HepG2 (cell line): ENCODE data around the gene GMCL2. TPM values are rescaled to one million over a fixed set of nuclear protein-coding genes. Genes with fewer than 3 reads are reported as not detected.
A peak's percentile ranks its signal among the peaks of the same experiment; 100 is the strongest.

Experiments used
- ATAC-seq: fragments of 200-7000 bp; cut with Tn5 transposase; 3 replicates; pipeline ENCODE4 v1.9.1; 2020; ENCODE audit warnings: mild to moderate bottlenecking, moderate library complexity
- BruUV-seq: library from RNA; stranded (reverse); fragments of 400-500 nt; replicated peaks from 2 replicates; lab custom pipeline; 2021; lab: Mats Ljungman, UMichigan
- CTCF ChIA-PET: fragments of 300-600 bp; formaldehyde crosslinking; extraction: SDS; loops from one replicate; lab custom pipeline; 2021; ENCODE audit warnings: low total read pairs, inconsistent platforms, low intra/inter-chr PET ratio; lab: Yijun Ruan, JAX
- POLR2A ChIA-PET: fragments of 350-600 bp; sonication (Branson Sonifier 250); formaldehyde crosslinking; loops from one replicate; lab custom pipeline; 2020; ENCODE audit warnings: antibody characterized with exemption, inconsistent platforms; lab: Yijun Ruan, JAX
- DNase-seq: peaks from one replicate; pipeline ENCODE4 v3.0.0-alpha.2; 2015; ENCODE audit warnings: low spot score
- FAIRE-seq: peaks from 3 replicates; lab custom pipeline; 2011; peaks lifted over from hg19 to GRCh38; lab: Jason Lieb, UNC
- H2AFZ ChIP-seq: one replicate; pipeline ENCODE4 v1.6.1; 2011; ENCODE audit warnings: low read length, inconsistent platforms
- H3K27ac ChIP-seq: fragments of 300-600 bp; 3 replicates; pipeline ENCODE4 v1.8.0; 2011; ENCODE audit warnings: mixed run types, mild to moderate bottlenecking, mixed read lengths, low read length, inconsistent platforms; ENCODE audit not compliant: insufficient read depth; ENCODE audit errors: extremely low read length
- H3K27me3 ChIP-seq, 2 experiments: fragments of 200-600 bp in 1 of 2; 2 replicates in 1 of 2; 3 replicates in 1 of 2; pipeline versions ENCODE4 v1.6.0 to v1.8.0; 2011; ENCODE audit warnings: low read length in 2 of 2, mild to moderate bottlenecking in 2 of 2, moderate library complexity in 2 of 2, inconsistent platforms in 1 of 2; ENCODE audit not compliant: insufficient read depth in 2 of 2, control insufficient read depth in 1 of 2
- H3K36me3 ChIP-seq, 2 experiments: fragments of 200-600 bp in 1 of 2; replicated peaks in 1 of 2; 2 replicates in 1 of 2; 3 replicates in 1 of 2; pipeline versions ENCODE4 v1.5.1 to v1.8.0; 2011; ENCODE audit warnings: low read length in 2 of 2, inconsistent platforms in 1 of 2; ENCODE audit not compliant: insufficient read depth in 2 of 2, control insufficient read depth in 1 of 2
- H3K4me1 ChIP-seq: 2 replicates; pipeline ENCODE4 v1.5.1; 2012; ENCODE audit warnings: low read length, inconsistent platforms; ENCODE audit not compliant: insufficient read depth
- H3K4me2 ChIP-seq: 2 replicates; pipeline ENCODE4 v1.6.0; 2011; ENCODE audit warnings: low read depth, low read length, inconsistent platforms
- H3K4me3 ChIP-seq, 3 experiments: fragments of 200-600 bp in 1 of 3; sonication (generic), shearing (Covaris generic) in 1 of 3; replicated peaks in 1 of 3; 2 replicates each; pipeline ENCODE4 v1.5.1; 2011 to 2016; ENCODE audit warnings: low read length in 3 of 3, inconsistent platforms in 2 of 3, low read depth in 2 of 3, mild to moderate bottlenecking in 2 of 3, control low read depth in 1 of 3, mixed read lengths in 1 of 3; ENCODE audit not compliant: insufficient read depth in 1 of 3
- H3K79me2 ChIP-seq: one replicate; pipeline ENCODE4 v1.6.1; 2011; ENCODE audit warnings: low read length, inconsistent platforms; ENCODE audit not compliant: insufficient read depth
- H3K9ac ChIP-seq: 2 replicates; pipeline ENCODE4 v1.6.0; 2011; ENCODE audit warnings: mild to moderate bottlenecking, low read depth, low read length, inconsistent platforms; ENCODE audit not compliant: insufficient read depth
- H3K9me3 ChIP-seq: 2 replicates; pipeline ENCODE4 v1.5.1; 2012; ENCODE audit warnings: mild to moderate bottlenecking, low read length
- H4K20me1 ChIP-seq: 2 replicates; pipeline ENCODE4 v1.6.0; 2011; ENCODE audit warnings: inconsistent platforms, mild to moderate bottlenecking, low read length, moderate library complexity; ENCODE audit not compliant: insufficient read depth
- CCDC6 ChIP-seq: sonication (generic); formaldehyde crosslinking; IDR thresholded peaks from 2 replicates; pipeline ENCODE4 v1.8.1; 2022; ENCODE audit warnings: mild to moderate bottlenecking, missing genetic modification reagents, moderate library complexity
- ETV6 ChIP-seq: sonication (generic); formaldehyde crosslinking; conservative IDR thresholded peaks from 2 replicates; pipeline ENCODE4 v1.4.0; 2020; ENCODE audit warnings: missing genetic modification reagents
- KAT8 ChIP-seq: IDR thresholded peaks from 2 replicates; pipeline ENCODE4 v1.6.1; 2016; ENCODE audit warnings: missing genetic modification reagents, missing compliant biosample characterization
- KDM1A ChIP-seq: IDR thresholded peaks from 2 replicates; pipeline ENCODE4 v1.6.1; 2016; ENCODE audit warnings: missing compliant biosample characterization
- RBM39 ChIP-seq: fragments of 200-400 bp; formaldehyde crosslinking; IDR thresholded peaks from one replicate; pipeline ENCODE4 v1.6.1; 2018; ENCODE audit warnings: antibody characterized with exemption, mild to moderate bottlenecking, low read depth, low read length; ENCODE audit not compliant: poor library complexity, severe bottlenecking
- RFX3 ChIP-seq: IDR thresholded peaks from 2 replicates; pipeline ENCODE4 v1.6.1; 2016; ENCODE audit warnings: missing biosample characterization, missing genetic modification reagents
- SP140L ChIP-seq: sonication (generic); formaldehyde crosslinking; IDR thresholded peaks from 2 replicates; pipeline ENCODE4 v1.4.0; 2020; ENCODE audit warnings: missing genetic modification reagents, borderline replicate concordance
- TBP ChIP-seq: sonication (generic); formaldehyde crosslinking; IDR thresholded peaks from 2 replicates; pipeline ENCODE4 v1.5.0; 2020; ENCODE audit warnings: missing genetic modification reagents
- ZBTB38 ChIP-seq: sonication (generic); formaldehyde crosslinking; IDR thresholded peaks from 2 replicates; pipeline ENCODE4 v1.5.1; 2020; ENCODE audit warnings: mild to moderate bottlenecking, missing genetic modification reagents
- ZNF512 ChIP-seq: sonication (generic); formaldehyde crosslinking; IDR thresholded peaks from 2 replicates; pipeline ENCODE4 v1.4.0; 2020; ENCODE audit warnings: mild to moderate bottlenecking, missing genetic modification reagents
- ZNF564 ChIP-seq: sonication (generic); formaldehyde crosslinking; IDR thresholded peaks from 2 replicates; pipeline ENCODE4 v1.8.1; 2023; ENCODE audit warnings: mild to moderate bottlenecking, missing genetic modification reagents
- WGBS: methylation state at CpG from one replicate; pipeline ENCODE4 v1.1.6; 2017; ENCODE audit warnings: low lambda C conversion rate; 5-methylcytosine and 5-hydroxymethylcytosine counted together
- in situ Hi-C: cut with HindIII; loops from 2 replicates; pipeline ENCODE4 v1.10.0; 2017; ENCODE audit warnings: low pct_unique_long_range_greater_than_20kb; ENCODE audit not compliant: extremely low pct_ligation_motif_present
- intact Hi-C: fragments of 100-400 bp; cut with micrococcal nuclease; formaldehyde crosslinking; loops from one replicate; pipeline ENCODE4 v1.10.0; 2022; ENCODE audit not compliant: unreplicated experiment
- polyA plus RNA-seq, 8 experiments: library from polyadenylated mRNA; depleted of rRNA in 3 of 8; stranded (reverse) in 7 of 8; unstranded in 1 of 8; fragments of >200 nt; fragmentation: Illumina TruSeq in 4 of 8; extraction: Trizol in 4 of 8; gene quantifications; 2 replicates each; pipeline versions ENCODE4 v1.2.1 to v1.2.3, GENCODE V29; 2011 to 2016; ENCODE audit warnings: low read depth in 4 of 8, missing spikeins in 1 of 8, mixed read lengths in 1 of 8; ENCODE audit not compliant: insufficient read depth in 1 of 8
- total RNA-seq, 5 experiments: library from RNA; depleted of rRNA; stranded (reverse); fragments of >200 nt; fragmentation: Illumina TruSeq; extraction: Trizol; gene quantifications; 2 replicates each; pipeline ENCODE4 v1.2.3, GENCODE V29; 2016; ENCODE audit warnings: low read depth in 1 of 5

Gene GMCL2
- total and polyA plus RNA-seq, 2 of the 13 experiments (the other 11 are each of a cell fraction or from before 2014, with no cell fraction given) = 0.03 TPM; not detected in 1

GRCh38 chr5:178192787-178193186 is 5.6 kb upstream of the GMCL2 start:
- Histone ChIP-seq H3K27me3 (peaks cover 0 to 22% of the 10 kb centered on the region in 2 experiments; a peak in 3 of 5 replicates), H3K36me3 (no peaks in the 10 kb centered on the region), H3K79me2 (no peaks in the 10 kb centered on the region), H3K9ac (no peak overlapping the region), H3K4me2 (no peak overlapping the region), H4K20me1 (no peaks in the 10 kb centered on the region), H3K4me3 (no peak overlapping the region), H3K4me1 (peaks cover 12% of the 10 kb centered on the region), H3K27ac (no peak overlapping the region), H2AFZ (no peak overlapping the region), H3K9me3 (no peaks in the 10 kb centered on the region)
- FAIRE-seq (no peak), DNase-seq (no peak), ATAC-seq (no peak)
- intact Hi-C loops (no loop called here), in situ Hi-C loops (no loop called here)
- POLR2A ChIA-PET = no interaction called here
- CTCF ChIA-PET = no interaction called here
- no TSS peak for BruUV-seq
- WGBS = 25% methylated on average over 7 of the region's 7 CpGs
- TF ChIP-seq TBP (CRISPR knock-in tag) = no peak
- 0 out of 2 replicates have a peak, but pooled peaks have one; percentile 68 for TF ChIP-seq ZNF564 (CRISPR knock-in tag)
- TF ChIP-seq SP140L = no peak
- no peak for TF ChIP-seq ZBTB38

- FAIRE-seq (no peak), ATAC-seq (no peak), DNase-seq (no peak)
- BruUV-seq = no TSS peak
- H3K79me2 ChIP-seq = no peaks in the 10 kb centered on the region
- H3K9ac ChIP-seq = no peak overlapping the region
- WGBS = 8% methylated on average over 2 of the region's 2 CpGs
- H3K4me3 ChIP-seq = no peak overlapping the region
- TF ChIP-seq KDM1A (CRISPR knock-in tag) (no peak), KAT8 (CRISPR knock-in tag) (no peak), ZNF512 (CRISPR knock-in tag) (0 out of 2 replicates have a peak, but pooled peaks have one; percentile 43), RBM39 (no peak), CCDC6 (no peak), RFX3 (CRISPR knock-in tag) (no peak), ETV6 (CRISPR knock-in tag) (no peak)
- H4K20me1 ChIP-seq = no peaks in the 10 kb centered on the region
- intact Hi-C loops (no loop called here), in situ Hi-C loops (no loop called here)
- ChIA-PET POLR2A (no interaction called here), CTCF (no interaction called here)
- H3K27ac ChIP-seq = no peak overlapping the region
- H3K4me2 ChIP-seq = no peak overlapping the region
- peaks cover 12% of the 10 kb centered on the region for H3K4me1 ChIP-seq
- H2AFZ ChIP-seq = no peak overlapping the region
- H3K36me3 ChIP-seq = no peaks in the 10 kb centered on the region
- H3K9me3 ChIP-seq = no peaks in the 10 kb centered on the region
- H3K27me3 ChIP-seq = peaks cover 0 to 22% of the 10 kb centered on the region in 2 experiments; a peak in 3 of 5 replicates
Measured at GRCh38 chr5:178192244-178192643, 5.1 kb upstream of the GMCL2 start.
